ENCODE results near the gene CLHC1.
"Not testable (repeated sequence)": the region's sequence is repeated elsewhere in the genome, so short reads cannot be mapped to it uniquely, and the experiment has no call there.

The CLHC1 gene

GRCh38 chr2:55143706-55144105, 88.4 kb downstream of the CLHC1 start:
- intact Hi-C loops (cut with DNase I); DNase-seq: not testable (repeated sequence)

- intact Hi-C loops (cut with DNase I): no loop called here
These were observed 89.6 kb downstream of the CLHC1 start for GRCh38 chr2:55142518-55142917.

GRCh38 chr2:55141572-55142413, 90.3 kb downstream of the CLHC1 start:
- intact Hi-C loops (cut with DNase I): no loop called here
- DNase-seq: no peak

More at GRCh38 chr2:55142518-55142917, 89.6 kb downstream of the CLHC1 start:
- no peak for DNase-seq

- intact Hi-C loops (cut with DNase I): no loop called here
- DNase-seq: no peak
These were observed 91.5 kb downstream of the CLHC1 start for GRCh38 chr2:55140316-55141219.

DNA sequence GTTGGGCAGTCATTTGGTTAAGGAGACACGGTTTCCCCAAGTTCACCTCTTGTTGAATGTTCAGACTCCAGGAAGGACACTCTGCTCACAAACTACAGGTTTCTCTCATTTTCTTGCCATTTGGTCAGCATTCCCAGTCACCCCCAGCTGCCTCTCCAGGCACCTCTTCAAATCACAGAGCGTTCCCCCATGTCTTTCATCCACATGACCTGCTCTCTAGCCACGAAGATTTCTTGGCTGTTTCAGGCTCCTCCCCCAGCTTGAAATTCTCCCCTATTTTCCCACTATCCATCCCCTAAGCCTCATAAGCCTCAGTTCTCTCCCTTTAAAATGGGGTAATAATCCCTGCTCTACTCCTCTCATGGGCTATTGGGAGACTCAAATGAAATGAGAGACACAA, 92.8 kb downstream of the CLHC1 start:
- DNase-seq: no peak
- intact Hi-C loops (cut with DNase I): no loop called here

- intact Hi-C loops (cut with DNase I): no loop called here
- DNase-seq: peak in 13 of 42 donors; percentile 34 to 79 (median 53)
These were observed 93.2 kb downstream of the CLHC1 start for GRCh38 chr2:55138882-55139229.

GRCh38 chr2:55138014-55138881, 93.8 kb downstream of the CLHC1 start:
- DNase-seq: peak in 24 of 42 donors; percentile 34 to 85 (median 65)
- intact Hi-C loops (cut with DNase I): no loop called here

DNA sequence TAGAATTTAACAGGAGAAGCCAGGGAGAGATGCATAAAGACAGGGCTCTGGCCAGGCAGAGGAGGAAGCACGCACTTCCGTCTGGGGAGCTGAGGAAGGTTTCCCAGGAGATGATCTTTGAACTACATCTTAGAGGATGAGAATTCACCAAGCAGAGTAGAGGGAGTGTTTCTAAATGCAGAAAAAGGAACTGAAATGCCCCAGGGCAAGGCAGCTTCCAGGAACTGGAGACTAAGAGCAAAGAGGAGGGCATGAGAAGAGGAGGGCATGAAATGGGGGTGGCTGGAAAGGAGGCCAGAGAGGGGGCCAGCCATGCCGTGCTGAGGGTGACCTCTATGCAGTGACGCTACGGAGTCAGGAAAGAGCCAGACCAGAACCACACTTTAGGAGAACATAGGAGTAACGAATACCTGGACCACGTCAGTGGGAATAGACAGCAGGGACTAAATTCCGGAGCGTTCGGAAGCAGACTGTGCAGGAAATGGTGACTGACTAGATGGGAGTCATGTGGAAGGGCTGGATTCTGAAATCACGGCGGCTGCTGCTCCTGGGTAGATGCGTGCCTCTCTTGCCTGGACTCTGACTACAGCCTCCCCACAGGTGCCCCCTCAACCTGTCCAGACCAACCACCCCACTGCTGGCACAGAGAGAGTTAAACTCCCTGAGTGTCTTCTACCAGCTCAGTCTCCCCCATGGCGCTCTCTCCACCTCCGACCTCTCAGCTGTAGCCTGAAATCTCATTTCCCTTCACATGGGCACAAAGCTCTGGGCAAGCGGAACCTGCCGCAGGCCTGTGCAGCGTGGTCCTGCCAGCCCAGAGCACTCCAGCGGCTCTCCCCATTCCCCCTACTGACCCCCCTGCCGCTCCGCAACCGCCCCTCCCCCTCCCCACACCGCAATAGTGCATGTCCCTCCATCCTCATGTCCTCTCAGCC, 94.8 kb downstream of the CLHC1 start:
- peak in 35 of 42 donors; percentile 30 to 83 (median 57) for DNase-seq
- intact Hi-C loops (cut with DNase I): no loop called here

DNA sequence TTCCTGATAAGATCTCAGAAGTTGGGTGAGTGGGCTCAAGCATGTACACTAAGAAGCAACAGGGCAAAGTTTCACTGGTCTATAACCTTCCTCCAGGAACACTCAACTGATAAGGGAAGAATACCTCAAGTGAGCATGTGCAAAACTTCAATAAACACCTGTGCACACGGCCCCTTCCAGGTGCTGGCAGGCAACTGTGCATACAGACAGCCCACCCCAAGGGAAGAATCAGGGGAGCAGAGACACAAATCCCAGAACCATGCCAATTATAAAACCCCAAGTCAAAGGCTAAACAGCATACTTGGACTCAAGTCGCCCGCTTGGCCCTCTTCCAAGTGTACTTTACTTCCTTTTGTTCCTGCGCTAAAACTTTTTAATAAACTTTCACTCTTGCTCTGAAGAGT, 96.0 kb downstream of the CLHC1 start:
- no peak for DNase-seq
- intact Hi-C loops (cut with DNase I): no loop called here

- intact Hi-C loops (cut with DNase I): no loop called here
- DNase-seq: no peak
These were observed 96.6 kb downstream of the CLHC1 start for GRCh38 chr2:55135491-55135890.

- no peak for DNase-seq
- intact Hi-C loops (cut with DNase I): no loop called here
These were observed 97.8 kb downstream of the CLHC1 start for GRCh38 chr2:55134316-55134706.

DNA sequence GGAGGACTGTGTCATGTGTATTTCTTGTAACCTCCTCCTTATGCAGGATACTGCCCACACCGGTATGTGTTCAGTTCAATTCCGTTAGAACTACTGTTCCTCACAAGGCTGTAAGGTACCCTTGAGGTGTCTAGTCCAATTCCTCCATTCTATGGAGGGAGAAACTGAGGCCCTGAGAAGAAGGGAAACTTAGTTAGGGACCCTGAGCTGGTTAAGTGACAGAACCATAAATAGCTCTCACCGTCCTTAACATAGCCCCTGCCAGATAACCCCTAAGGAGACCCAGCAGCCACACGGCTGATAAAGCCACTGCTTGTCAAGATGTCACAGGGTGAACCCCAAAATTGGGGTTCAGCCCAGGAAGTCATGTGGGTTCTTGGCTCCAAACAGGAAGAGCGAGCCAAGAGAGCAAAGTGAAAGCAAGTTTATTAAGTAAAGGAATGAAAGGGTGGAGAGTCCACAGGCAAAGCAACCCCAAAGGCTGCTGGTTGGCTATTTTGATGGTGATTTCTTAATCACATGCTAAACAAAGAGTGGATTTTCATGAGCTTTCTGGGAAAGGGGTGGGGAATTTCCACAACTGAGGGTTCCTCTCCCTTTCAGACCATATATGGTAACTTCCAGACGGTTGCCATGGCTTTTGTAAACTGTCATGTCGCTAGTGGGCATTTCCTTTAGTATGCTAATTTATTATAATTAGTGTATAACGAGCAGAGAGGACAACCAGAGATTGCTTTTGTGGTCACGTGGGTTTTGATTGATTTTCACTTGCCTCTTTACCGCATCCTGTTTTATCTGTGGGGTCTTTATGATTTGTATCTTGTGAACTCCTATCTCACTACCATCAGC, 98.4 kb downstream of the CLHC1 start:
- intact Hi-C loops (cut with DNase I): no loop called here
- DNase-seq: peak in 27 of 42 donors; percentile 34 to 91 (median 72)

DNA sequence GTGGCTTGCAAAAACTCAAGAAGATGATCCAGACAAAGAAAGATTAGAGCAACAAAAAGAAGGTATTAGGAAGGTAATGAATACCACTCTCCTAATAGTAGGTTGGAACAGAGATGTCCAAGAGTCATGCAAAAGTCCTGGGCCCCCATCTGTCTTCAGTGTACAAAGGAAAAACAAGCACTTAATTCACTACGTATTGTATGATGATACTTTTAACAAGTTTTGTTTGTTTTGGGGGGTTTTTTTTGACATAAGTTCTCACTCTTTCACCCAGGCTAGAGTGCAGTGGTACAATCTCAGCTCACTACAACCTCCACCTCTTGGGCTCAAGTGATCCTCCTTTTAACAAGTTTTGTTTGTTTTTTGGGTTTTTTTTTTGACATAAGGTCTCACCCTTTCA, 101.2 kb downstream of the CLHC1 start:
- DNase-seq: no peak
- intact Hi-C loops (cut with DNase I): no loop called here

- DNase-seq; intact Hi-C loops (cut with DNase I): not testable (repeated sequence)
These were observed 105.5 kb downstream of the CLHC1 start for GRCh38 chr2:55126643-55127042.

Data from head of caudate nucleus (tissue), 42 donors.